Muscle of leg (tissue), 11 donors: Measurements from ENCODE around the gene LPCAT1. TPM values are rescaled to one million over a fixed set of nuclear protein-coding genes. Genes with fewer than 3 reads are reported as not detected.
A peak's percentile ranks its signal among the peaks of the same experiment; 100 is the strongest.

Source experiments
- DNase-seq: peaks from one replicate; pipeline ENCODE4 v3.0.0; 2013
- H3K27ac ChIP-seq: one replicate; pipeline ENCODE4 v1.5.1; 2013; ENCODE audit warnings: mild to moderate bottlenecking, low read length, control low read depth
- H3K27me3 ChIP-seq: one replicate; pipeline ENCODE4 v1.6.1; 2013; ENCODE audit warnings: low read length; ENCODE audit not compliant: control insufficient read depth, insufficient read depth
- H3K36me3 ChIP-seq: one replicate; pipeline ENCODE4 v1.6.1; 2013; ENCODE audit warnings: low read length; ENCODE audit not compliant: control insufficient read depth, insufficient read depth
- H3K4me1 ChIP-seq: one replicate; pipeline ENCODE4 v1.6.1; 2013; ENCODE audit warnings: low read length; ENCODE audit not compliant: control insufficient read depth, insufficient read depth
- H3K4me3 ChIP-seq: one replicate; pipeline ENCODE4 v1.5.1; 2013; ENCODE audit warnings: low read length, control low read depth
- H3K9me3 ChIP-seq: replicated peaks from 2 replicates; pipeline ENCODE4 v1.6.1; 2013; ENCODE audit warnings: low read depth, low read length; ENCODE audit not compliant: control insufficient read depth
- WGBS: methylation state at CpG from one replicate; pipeline ENCODE4 v1.1.5; 2013; ENCODE audit warnings: missing lambda C conversion rate; ENCODE audit not compliant: insufficient coverage; 5-methylcytosine and 5-hydroxymethylcytosine counted together
- polyA plus RNA-seq, 8 donors: library from polyadenylated mRNA; unstranded; fragments of 120-200 nt; gene quantifications; one replicate each; pipeline versions ENCODE4 v1.2.1 to v1.2.3, GENCODE V29; 2013; ENCODE audit warnings: inconsistent platforms in 1 of 8, low replicate concordance in 1 of 8; ENCODE audit not compliant: insufficient read length in 8 of 8, insufficient read depth in 1 of 8
- total RNA-seq: library from RNA; stranded (reverse); fragments of 120-200 nt; gene quantifications from one replicate; pipeline ENCODE4 v1.2.4, GENCODE V29; 2013

Gene LPCAT1
- total and polyA plus RNA-seq, 9 donors, result 23.6 to 47.6 (median 34.1) TPM

GRCh38 chr5:1532384-1532783, 8.6 kb upstream of the LPCAT1 start:
- no peaks in the 10 kb centered on the region for H3K27me3 ChIP-seq
- no peak for DNase-seq
- no peak overlapping the region for H3K4me3 ChIP-seq
- H3K4me1 ChIP-seq, result no peaks in the 10 kb centered on the region
- H3K27ac ChIP-seq, result no peak overlapping the region
- H3K9me3 ChIP-seq, result no peaks in the 10 kb centered on the region
- no CpG with 5 or more reads among the region's 1 CpG for WGBS
- no peaks in the 10 kb centered on the region for H3K36me3 ChIP-seq

GRCh38 chr5:1529498-1529897, 5.7 kb upstream of the LPCAT1 start:
- Histone ChIP-seq H3K36me3 (no peaks in the 10 kb centered on the region), H3K4me1 (peaks cover 3% of the 10 kb centered on the region), H3K27ac (no peak overlapping the region), H3K9me3 (no peaks in the 10 kb centered on the region), H3K27me3 (no peaks in the 10 kb centered on the region), H3K4me3 (no peak overlapping the region)
- no peak for DNase-seq
- no CpG with 5 or more reads among the region's 3 CpGs for WGBS

GRCh38 chr5:1527533-1528205, 3.9 kb upstream of the LPCAT1 start:
- Histone ChIP-seq H3K36me3 (no peaks in the 10 kb centered on the region), H3K27ac (no peak overlapping the region), H3K4me1 (peaks cover 10% of the 10 kb centered on the region), H3K27me3 (no peaks in the 10 kb centered on the region), H3K9me3 (no peaks in the 10 kb centered on the region), H3K4me3 (no peak overlapping the region)
- 83% methylated on average over 1 of the region's 12 CpGs for WGBS
- no peak for DNase-seq

GRCh38 chr5:1526681-1527131, 2.9 kb upstream of the LPCAT1 start:
- no peak overlapping the region for H3K4me3 ChIP-seq
- H3K27me3 ChIP-seq, result no peaks in the 10 kb centered on the region
- WGBS, result 68% methylated on average over 4 of the region's 9 CpGs
- no peaks in the 10 kb centered on the region for H3K36me3 ChIP-seq
- no peak overlapping the region for H3K27ac ChIP-seq
- H3K4me1 ChIP-seq, result peaks cover 20% of the 10 kb centered on the region
- DNase-seq, result no peak
- H3K9me3 ChIP-seq, result no peaks in the 10 kb centered on the region

GRCh38 chr5:1526190-1526631, 2.5 kb upstream of the LPCAT1 start:
- peaks cover 24% of the 10 kb centered on the region for H3K4me1 ChIP-seq

GRCh38 chr5:1525624-1526189, 1.9 kb upstream of the LPCAT1 start:
- H3K4me3 ChIP-seq, result no peak overlapping the region
- no peaks in the 10 kb centered on the region for H3K9me3 ChIP-seq
- DNase-seq, result no peak
- 67% methylated on average over 8 of the region's 8 CpGs for WGBS
- no peak overlapping the region for H3K27ac ChIP-seq
- H3K36me3 ChIP-seq, result no peaks in the 10 kb centered on the region
- peaks cover 26% of the 10 kb centered on the region for H3K4me1 ChIP-seq
- no peaks in the 10 kb centered on the region for H3K27me3 ChIP-seq

More at GRCh38 chr5:1526190-1526631, 2.5 kb upstream of the LPCAT1 start:
- H3K9me3 ChIP-seq, result no peaks in the 10 kb centered on the region
- no peak overlapping the region for H3K4me3 ChIP-seq
- H3K27ac ChIP-seq, result no peak overlapping the region
- no peaks in the 10 kb centered on the region for H3K27me3 ChIP-seq
- 92% methylated on average over 7 of the region's 7 CpGs for WGBS
- DNase-seq, result no peak
- H3K36me3 ChIP-seq, result no peaks in the 10 kb centered on the region

- no peak overlapping the region for H3K4me3 ChIP-seq
- peaks cover 4% of the 10 kb centered on the region for H3K36me3 ChIP-seq
- H3K27ac ChIP-seq, result no peak overlapping the region
- peaks cover 26% of the 10 kb centered on the region for H3K4me1 ChIP-seq
- no peaks in the 10 kb centered on the region for H3K9me3 ChIP-seq
- no peaks in the 10 kb centered on the region for H3K27me3 ChIP-seq
- WGBS, result 87% methylated on average over 17 of the region's 20 CpGs
- no peak for DNase-seq
Observed at GRCh38 chr5:1524799-1525623, 1.3 kb upstream of the LPCAT1 start.

GRCh38 chr5:1524481-1524798, 680 bp upstream of the LPCAT1 start:
- H3K27ac ChIP-seq, result peak overlapping the region; percentile 52

GRCh38 chr5:1523480-1523792, 324 bp downstream of the LPCAT1 start:
- peak overlapping the region; percentile 52 for H3K4me3 ChIP-seq
- no peak for DNase-seq
- H3K27me3 ChIP-seq, result no peaks in the 10 kb centered on the region
- 0% methylated on average over 48 of the region's 48 CpGs for WGBS
- H3K9me3 ChIP-seq, result no peaks in the 10 kb centered on the region
- peaks cover 17% of the 10 kb centered on the region for H3K36me3 ChIP-seq
- peaks cover 26% of the 10 kb centered on the region for H3K4me1 ChIP-seq
- H3K27ac ChIP-seq, result no peak overlapping the region

More at GRCh38 chr5:1524481-1524798, 680 bp upstream of the LPCAT1 start:
- Histone ChIP-seq H3K4me3 (peak overlapping the region; percentile 51), H3K36me3 (peaks cover 9% of the 10 kb centered on the region), H3K27me3 (no peaks in the 10 kb centered on the region), H3K4me1 (peaks cover 26% of the 10 kb centered on the region), H3K9me3 (no peaks in the 10 kb centered on the region)
- 57% methylated on average over 13 of the region's 13 CpGs for WGBS
- DNase-seq, result peak; percentile 33
